Measurements from ENCODE around the gene RGSL1.

GRCh38 chr1:182493063-182493462 lies 43.1 kb downstream of the RGSL1 start:
- TF ChIP-seq ESRRG (CRISPR knock-in tag; IDR thresholded peaks at IDR 0.05) (no peak), ZNF565 (CRISPR knock-in tag; conservative IDR thresholded peaks at IDR 0.05; ENCODE audit: low read depth) (no peak), ARNTL (CRISPR knock-in tag; IDR thresholded peaks at IDR 0.05; ENCODE audit: borderline replicate concordance, low read depth) (no peak), ZFP3 (CRISPR knock-in tag; IDR thresholded peaks at IDR 0.05) (no peak), TOX (CRISPR knock-in tag; IDR thresholded peaks at IDR 0.05; ENCODE audit: borderline replicate concordance) (no peak), OSR1 (CRISPR knock-in tag; IDR thresholded peaks at IDR 0.05) (no peak), TCF4 (CRISPR knock-in tag; IDR thresholded peaks at IDR 0.05; ENCODE audit: borderline replicate concordance) (no peak), PATZ1 (CRISPR knock-in tag; IDR thresholded peaks at IDR 0.05; ENCODE audit: borderline replicate concordance) (no peak), PPARA (CRISPR knock-in tag; IDR thresholded peaks at IDR 0.05; ENCODE audit: borderline replicate concordance) (no peak), CSDC2 (CRISPR knock-in tag; IDR thresholded peaks at IDR 0.05) (no peak)

Data from SK-N-SH treated with all-trans-retinoic acid at 6 μM for 48 hours (cell line).